ENCODE data around the gene KBTBD12. TPM values are rescaled to one million over a fixed set of nuclear protein-coding genes. Genes with fewer than 3 reads are reported as not detected.

KBTBD12 gene
- total and polyA plus RNA-seq, 5 donors from 2014 or later = not detected

- Mint-ChIP-seq H3K27ac (no peak overlapping the region), H3K27me3 (peaks cover 13% of the 10 kb centered on the region)
- H3K9me3 ChIP-seq (ENCODE audit: control insufficient read depth in 2 of 2, low read length in 2 of 2) = no peaks in the 10 kb centered on the region
Observed at GRCh38 chr3:127997016-127997415, 82.0 kb downstream of the KBTBD12 start.

GRCh38 chr3:127997961-127998360 is 82.9 kb downstream of the KBTBD12 start:
- Histone ChIP-seq H3K36me3 (ENCODE audit: control insufficient read depth, insufficient read depth, low read length) (no peaks in the 10 kb centered on the region), H3K9me3 (ENCODE audit: control insufficient read depth in 2 of 2, low read length in 2 of 2) (no peaks in the 10 kb centered on the region), H3K4me3 (ENCODE audit: low read depth, low read length) (no peak overlapping the region), H3K4me1 (ENCODE audit: control insufficient read depth, insufficient read depth, low read length, poor library complexity, severe bottlenecking) (no peaks in the 10 kb centered on the region), H3K27me3 (ENCODE audit: control insufficient read depth, insufficient read depth, low read length) (no peaks in the 10 kb centered on the region), H3K27ac (ENCODE audit: insufficient read depth, low read length, poor library complexity, severe bottlenecking) (no peak overlapping the region)
- no peaks in the 10 kb centered on the region for H3K4me1 Mint-ChIP-seq
- peaks cover 13% of the 10 kb centered on the region for H3K27me3 Mint-ChIP-seq
- ATAC-seq (ENCODE audit: low read depth in 2 of 2) (no peak), DNase-seq (no peak)
- H3K27ac Mint-ChIP-seq = no peak overlapping the region
- no peaks in the 10 kb centered on the region for H3K36me3 Mint-ChIP-seq
- H3K9me3 Mint-ChIP-seq = no peaks in the 10 kb centered on the region
- no peak overlapping the region for H3K4me3 Mint-ChIP-seq

More at GRCh38 chr3:127997016-127997415, 82.0 kb downstream of the KBTBD12 start:
- no peak overlapping the region for H3K4me3 ChIP-seq (ENCODE audit: low read depth, low read length)
- H3K27me3 ChIP-seq (ENCODE audit: control insufficient read depth, insufficient read depth, low read length) = no peaks in the 10 kb centered on the region
- no peak for ATAC-seq (ENCODE audit: low read depth in 2 of 2)
- H3K4me1 Mint-ChIP-seq = no peaks in the 10 kb centered on the region
- H3K36me3 Mint-ChIP-seq = no peaks in the 10 kb centered on the region
- H3K9me3 Mint-ChIP-seq = peaks cover 0 to 2% (median 0%) of the 10 kb centered on the region in 7 donors
- no peak overlapping the region for H3K4me3 Mint-ChIP-seq
- no peaks in the 10 kb centered on the region for H3K36me3 ChIP-seq (ENCODE audit: control insufficient read depth, insufficient read depth, low read length)
- no peak overlapping the region for H3K27ac ChIP-seq (ENCODE audit: insufficient read depth, low read length, poor library complexity, severe bottlenecking)
- H3K4me1 ChIP-seq (ENCODE audit: control insufficient read depth, insufficient read depth, low read length, poor library complexity, severe bottlenecking) = no peaks in the 10 kb centered on the region
- DNase-seq = no peak

GRCh38 chr3:127998596-127998995 is 83.6 kb downstream of the KBTBD12 start:
- Mint-ChIP-seq H3K27me3 (peaks cover 13% of the 10 kb centered on the region), H3K4me3 (no peak overlapping the region), H3K27ac (no peak overlapping the region), H3K4me1 (no peaks in the 10 kb centered on the region), H3K36me3 (no peaks in the 10 kb centered on the region), H3K9me3 (no peaks in the 10 kb centered on the region)
- Histone ChIP-seq H3K27ac (ENCODE audit: insufficient read depth, low read length, poor library complexity, severe bottlenecking) (no peak overlapping the region), H3K9me3 (ENCODE audit: control insufficient read depth in 2 of 2, low read length in 2 of 2) (no peaks in the 10 kb centered on the region), H3K4me3 (ENCODE audit: low read depth, low read length) (no peak overlapping the region), H3K4me1 (ENCODE audit: control insufficient read depth, insufficient read depth, low read length, poor library complexity, severe bottlenecking) (no peaks in the 10 kb centered on the region), H3K36me3 (ENCODE audit: control insufficient read depth, insufficient read depth, low read length) (no peaks in the 10 kb centered on the region), H3K27me3 (ENCODE audit: control insufficient read depth, insufficient read depth, low read length) (no peaks in the 10 kb centered on the region)
- no peak for ATAC-seq (ENCODE audit: low read depth in 2 of 2)
- DNase-seq = no peak

GRCh38 chr3:127999509-128000106 is 84.6 kb downstream of the KBTBD12 start:
- DNase-seq (no peak), ATAC-seq (ENCODE audit: low read depth in 2 of 2) (no peak)
- H3K9me3 ChIP-seq (ENCODE audit: control insufficient read depth in 2 of 2, low read length in 2 of 2) = no peaks in the 10 kb centered on the region
- Mint-ChIP-seq H3K36me3 (no peaks in the 10 kb centered on the region), H3K4me3 (no peak overlapping the region), H3K4me1 (no peaks in the 10 kb centered on the region), H3K27ac (no peak overlapping the region), H3K27me3 (peaks cover 13% of the 10 kb centered on the region), H3K9me3 (no peaks in the 10 kb centered on the region)
- H3K4me1 ChIP-seq (ENCODE audit: control insufficient read depth, insufficient read depth, low read length, poor library complexity, severe bottlenecking) = no peaks in the 10 kb centered on the region
- no peak overlapping the region for H3K27ac ChIP-seq (ENCODE audit: insufficient read depth, low read length, poor library complexity, severe bottlenecking)
- H3K27me3 ChIP-seq (ENCODE audit: control insufficient read depth, insufficient read depth, low read length) = no peaks in the 10 kb centered on the region
- H3K36me3 ChIP-seq (ENCODE audit: control insufficient read depth, insufficient read depth, low read length) = no peaks in the 10 kb centered on the region
- H3K4me3 ChIP-seq (ENCODE audit: low read depth, low read length) = no peak overlapping the region

DNA sequence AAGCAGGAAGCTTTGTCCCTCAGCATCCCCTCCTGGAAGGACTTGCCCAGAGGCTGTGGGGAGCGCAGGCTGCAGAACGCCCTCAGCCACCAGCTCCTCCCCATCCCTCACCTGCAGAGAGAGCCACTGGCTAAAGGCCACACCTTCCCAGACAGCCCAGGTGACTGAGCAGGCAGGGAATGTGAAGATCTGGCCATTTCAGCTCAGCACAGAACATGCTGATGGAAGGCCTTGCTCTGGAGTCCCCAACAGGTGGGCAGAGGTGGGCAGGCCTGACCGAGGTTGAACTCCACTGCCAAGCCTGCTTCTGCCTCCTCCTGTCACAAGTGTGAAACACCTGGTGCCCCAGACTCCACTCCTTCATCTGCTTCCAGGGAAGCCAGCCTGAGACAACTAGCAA is 86.5 kb downstream of the KBTBD12 start:
- H3K27me3 Mint-ChIP-seq = peaks cover 13% of the 10 kb centered on the region
- no peak overlapping the region for H3K4me3 Mint-ChIP-seq
- DNase-seq (no peak), ATAC-seq (ENCODE audit: low read depth in 2 of 2) (no peak)
- H3K36me3 Mint-ChIP-seq = no peaks in the 10 kb centered on the region
- H3K27ac Mint-ChIP-seq = no peak overlapping the region
- H3K27ac ChIP-seq (ENCODE audit: insufficient read depth, low read length, poor library complexity, severe bottlenecking) = no peak overlapping the region
- H3K4me1 Mint-ChIP-seq = no peaks in the 10 kb centered on the region
- H3K9me3 Mint-ChIP-seq = no peaks in the 10 kb centered on the region
- H3K4me3 ChIP-seq (ENCODE audit: low read depth, low read length) = no peak overlapping the region
- H3K9me3 ChIP-seq (ENCODE audit: control insufficient read depth in 2 of 2, low read length in 2 of 2) = no peaks in the 10 kb centered on the region
- no peaks in the 10 kb centered on the region for H3K4me1 ChIP-seq (ENCODE audit: control insufficient read depth, insufficient read depth, low read length, poor library complexity, severe bottlenecking)
- no peaks in the 10 kb centered on the region for H3K36me3 ChIP-seq (ENCODE audit: control insufficient read depth, insufficient read depth, low read length)
- no peaks in the 10 kb centered on the region for H3K27me3 ChIP-seq (ENCODE audit: control insufficient read depth, insufficient read depth, low read length)

DNA sequence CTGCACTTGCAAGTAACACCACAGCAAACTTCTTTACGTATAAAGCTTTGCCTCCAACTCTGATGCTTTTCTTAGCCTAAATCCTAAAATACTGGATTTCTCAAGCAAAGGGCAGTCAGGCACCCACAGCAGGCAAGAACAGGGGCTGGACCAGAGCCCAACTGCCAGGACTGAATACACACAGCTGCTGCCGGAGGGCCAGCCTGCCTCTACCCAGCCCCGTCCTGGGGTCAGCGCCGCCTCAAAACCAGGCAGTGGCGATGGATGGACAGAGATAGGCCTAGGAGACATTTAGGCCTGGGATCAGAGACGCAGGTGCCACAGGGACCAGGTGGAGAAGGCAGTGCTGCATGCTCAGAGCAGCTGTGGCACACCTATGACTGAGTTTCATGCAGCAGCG is 89.6 kb downstream of the KBTBD12 start:
- no peak overlapping the region for H3K27ac Mint-ChIP-seq
- Histone ChIP-seq H3K9me3 (ENCODE audit: control insufficient read depth in 2 of 2, low read length in 2 of 2) (no peaks in the 10 kb centered on the region), H3K4me1 (ENCODE audit: control insufficient read depth, insufficient read depth, low read length, poor library complexity, severe bottlenecking) (no peaks in the 10 kb centered on the region), H3K27me3 (ENCODE audit: control insufficient read depth, insufficient read depth, low read length) (no peaks in the 10 kb centered on the region), H3K36me3 (ENCODE audit: control insufficient read depth, insufficient read depth, low read length) (no peaks in the 10 kb centered on the region), H3K4me3 (ENCODE audit: low read depth, low read length) (no peak overlapping the region), H3K27ac (ENCODE audit: insufficient read depth, low read length, poor library complexity, severe bottlenecking) (no peak overlapping the region)
- peaks cover 10% of the 10 kb centered on the region for H3K27me3 Mint-ChIP-seq
- ATAC-seq (ENCODE audit: low read depth in 2 of 2) (no peak), DNase-seq (no peak)
- H3K9me3 Mint-ChIP-seq = no peaks in the 10 kb centered on the region
- H3K4me3 Mint-ChIP-seq = no peak overlapping the region
- no peaks in the 10 kb centered on the region for H3K36me3 Mint-ChIP-seq
- no peaks in the 10 kb centered on the region for H3K4me1 Mint-ChIP-seq

DNA sequence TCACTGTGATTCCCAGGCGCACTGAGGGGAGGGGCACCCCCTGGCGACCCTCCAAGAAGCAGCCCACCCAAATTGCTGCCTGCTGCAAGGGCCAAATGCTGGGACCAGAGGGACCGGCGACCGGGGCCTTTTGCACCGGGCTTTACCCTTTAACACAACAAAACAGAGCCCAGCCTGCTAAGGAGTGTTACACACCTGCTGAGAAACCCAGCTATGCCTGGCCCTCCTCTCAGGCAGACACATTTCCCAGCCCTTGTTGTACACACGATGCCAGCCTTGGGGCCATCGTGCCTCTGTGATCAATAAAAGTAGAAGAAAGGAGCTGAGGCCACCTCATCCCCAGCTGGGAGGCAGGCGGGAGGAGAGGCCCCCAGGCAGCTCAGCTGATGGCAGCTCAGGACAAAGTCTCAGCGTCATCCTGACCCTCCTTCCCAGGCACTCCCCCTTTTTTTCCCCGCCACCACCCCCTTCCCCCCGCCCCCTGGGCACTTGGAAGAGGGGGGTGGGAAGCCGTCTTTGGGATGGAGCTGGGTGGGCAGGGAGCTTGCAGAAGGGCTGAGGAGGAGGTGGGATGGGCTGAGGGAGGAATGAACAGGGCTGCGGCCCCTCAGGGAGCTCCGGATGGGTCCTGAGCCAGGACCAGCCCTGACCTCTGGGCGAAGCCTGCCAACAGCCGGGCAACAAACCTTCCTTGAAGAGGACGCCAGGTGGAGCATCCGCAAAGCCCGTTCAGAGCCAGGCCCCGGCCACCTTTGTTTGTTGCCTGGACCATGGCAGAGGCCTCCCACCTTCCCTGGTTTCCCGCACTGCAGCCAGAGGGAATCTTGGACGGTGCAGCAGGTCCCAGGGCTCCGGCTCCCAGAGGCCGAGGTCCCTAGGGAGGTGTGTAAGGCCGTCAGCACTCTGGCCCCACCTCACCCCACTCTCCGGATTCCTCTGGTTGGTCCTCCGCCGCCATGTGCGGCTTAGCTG is 91.3 kb downstream of the KBTBD12 start:
- Histone ChIP-seq H3K27ac (ENCODE audit: insufficient read depth, low read length, poor library complexity, severe bottlenecking) (no peak overlapping the region), H3K4me3 (ENCODE audit: low read depth, low read length) (no peak overlapping the region), H3K9me3 (ENCODE audit: control insufficient read depth in 2 of 2, low read length in 2 of 2) (no peaks in the 10 kb centered on the region), H3K36me3 (ENCODE audit: control insufficient read depth, insufficient read depth, low read length) (no peaks in the 10 kb centered on the region), H3K27me3 (ENCODE audit: control insufficient read depth, insufficient read depth, low read length) (no peaks in the 10 kb centered on the region), H3K4me1 (ENCODE audit: control insufficient read depth, insufficient read depth, low read length, poor library complexity, severe bottlenecking) (no peaks in the 10 kb centered on the region)
- Mint-ChIP-seq H3K27me3 (peaks cover 10% of the 10 kb centered on the region), H3K27ac (no peak overlapping the region), H3K9me3 (no peaks in the 10 kb centered on the region), H3K36me3 (no peaks in the 10 kb centered on the region), H3K4me3 (no peak overlapping the region), H3K4me1 (peaks cover 0 to 1% (median 0%) of the 10 kb centered on the region in 4 donors)
- no peak for ATAC-seq (ENCODE audit: low read depth in 2 of 2)
- DNase-seq = no peak

Data from CD4-positive, CD25-positive, alpha-beta regulatory T cell (primary cell).